Kidney (tissue), 14 donors: ENCODE results near the gene SEPTIN10. TPM values are rescaled to one million over a fixed set of nuclear protein-coding genes. Genes with fewer than 3 reads are reported as not detected.

Source experiments
- DNase-seq, 5 donors: peaks; one replicate each; pipeline ENCODE4 v3.0.0-alpha.2; 2013 to 2020
- FAIRE-seq: peaks from 2 replicates; lab custom pipeline; 2012; peaks lifted over from hg19 to GRCh38; lab: Jason Lieb, UNC
- H3K27ac ChIP-seq, 2 donors: one replicate each; pipeline ENCODE4 v1.7.0; 2013; ENCODE audit warnings: low read depth in 2 of 2, low read length in 2 of 2, inconsistent platforms in 1 of 2
- H3K27me3 ChIP-seq: one replicate; pipeline ENCODE4 v1.7.1; 2013; ENCODE audit warnings: low read length, inconsistent platforms; ENCODE audit not compliant: control insufficient read depth, insufficient read depth
- H3K36me3 ChIP-seq, 3 donors: one replicate each; pipeline versions ENCODE4 v1.7.0 to v1.7.1; 2013; ENCODE audit warnings: low read length in 3 of 3, control low read depth in 1 of 3, inconsistent platforms in 1 of 3; ENCODE audit not compliant: insufficient read depth in 3 of 3, control insufficient read depth in 2 of 3
- H3K4me1 ChIP-seq, 3 donors: one replicate each; pipeline versions ENCODE4 v1.7.0 to v1.7.1; 2013; ENCODE audit warnings: low read length in 3 of 3, inconsistent platforms in 1 of 3, low read depth in 1 of 3; ENCODE audit not compliant: control insufficient read depth in 2 of 3, insufficient read depth in 2 of 3
- H3K4me3 ChIP-seq, 3 donors: one replicate each; pipeline versions ENCODE4 v1.7.0 to v1.8.1; 2013; ENCODE audit warnings: low read length in 3 of 3, control low read depth in 1 of 3, inconsistent platforms in 1 of 3
- H3K9ac ChIP-seq, 3 donors: one replicate each; pipeline versions ENCODE4 v1.7.0 to v1.7.1; 2013; ENCODE audit warnings: low read length in 3 of 3, control low read depth in 1 of 3, inconsistent platforms in 1 of 3
- H3K9me3 ChIP-seq, 3 donors: one replicate each; pipeline versions ENCODE4 v1.7.0 to v1.7.1; 2013; ENCODE audit warnings: low read length in 3 of 3, control low read depth in 1 of 3, inconsistent platforms in 1 of 3; ENCODE audit not compliant: control insufficient read depth in 2 of 3, insufficient read depth in 1 of 3
- CTCF ChIP-seq: IDR thresholded peaks from 3 replicates; pipeline ENCODE4 v1.5.1; 2012; ENCODE audit warnings: mild to moderate bottlenecking, moderate library complexity, borderline replicate concordance; ENCODE audit not compliant: insufficient read depth; ENCODE audit errors: extremely low read depth
- intact Hi-C: fragments of 100-400 bp; cut with DNase I; formaldehyde crosslinking; loops from one replicate; pipeline ENCODE4 v1.11.1; 2022
- polyA plus RNA-seq: library from polyadenylated mRNA; stranded (reverse); fragments of 350-450 nt; fragmentation: Illumina TruSeq; extraction: RNeasy Lipid Tissue Mini Kit (QIAGEN cat#74804); gene quantifications from one replicate; pipeline ENCODE4 v1.2.3, GENCODE V29; 2014; ENCODE audit warnings: low read depth, low replicate concordance; ENCODE audit not compliant: insufficient read depth
- total RNA-seq: library from RNA; stranded (reverse); fragmentation: NEBNext Ultra II Directional; extraction: Animal tissue kit (Norgen Biotek cat#: 25700); gene quantifications from one replicate; pipeline ENCODE4 v1.2.1, GENCODE V29; 2021
- donor health status: control.
- donor health status: control.
- donor health status: control.
- donor health status: control.
- donor health status: control.
- donor health status: DM: yes; HTN: yes; CAD: no.
- donor health status: Normal renal cell carcinoma (clear cell type).

The SEPTIN10 gene
- total and polyA plus RNA-seq, 2 donors from 2014 or later: 20.8 to 80.7 TPM

- Histone ChIP-seq H3K4me1 (peaks cover 0 to 7% (median 0%) of the 10 kb centered on the region in 3 donors), H3K9ac (no peak overlapping the region), H3K4me3 (no peak overlapping the region), H3K27ac (peak overlapping the region in 1 of 2 donors; percentile 34), H3K36me3 (peaks cover 0 to 4% (median 0%) of the 10 kb centered on the region in 3 donors), H3K27me3 (no peaks in the 10 kb centered on the region), H3K9me3 (no peaks in the 10 kb centered on the region)
- intact Hi-C loops: no loop called here
- TF ChIP-seq CTCF: no peak
- DNase-seq: peak in 3 of 5 donors; percentile 38 to 71 (median 41)
- FAIRE-seq: no peak
These were observed 115.6 kb downstream of the SEPTIN10 start for GRCh38 chr2:109497911-109498870.

GRCh38 chr2:109497463-109497862 is 116.3 kb downstream of the SEPTIN10 start:
- Histone ChIP-seq H3K4me1 (peaks cover 0 to 7% (median 0%) of the 10 kb centered on the region in 3 donors), H3K4me3 (no peak overlapping the region), H3K9me3 (no peaks in the 10 kb centered on the region), H3K36me3 (peaks cover 0 to 9% (median 0%) of the 10 kb centered on the region in 3 donors), H3K27me3 (no peaks in the 10 kb centered on the region), H3K9ac (no peak overlapping the region), H3K27ac (no peak overlapping the region)
- FAIRE-seq: no peak
- intact Hi-C loops: no loop called here
- peak in 3 of 5 donors; percentile 61 to 75 (median 65) for DNase-seq
- TF ChIP-seq CTCF: no peak

- Histone ChIP-seq H3K27ac (no peak overlapping the region), H3K4me1 (peaks cover 0 to 5% (median 0%) of the 10 kb centered on the region in 3 donors), H3K4me3 (no peak overlapping the region), H3K9ac (no peak overlapping the region), H3K9me3 (no peaks in the 10 kb centered on the region), H3K36me3 (peaks cover 0 to 9% (median 0%) of the 10 kb centered on the region in 3 donors), H3K27me3 (no peaks in the 10 kb centered on the region)
- FAIRE-seq (no peak), DNase-seq (no peak)
- intact Hi-C loops: no loop called here
- TF ChIP-seq CTCF: no peak
These were observed 119.4 kb downstream of the SEPTIN10 start for GRCh38 chr2:109494351-109494750.
